Tibial artery (tissue), 4 donors: Measurements from ENCODE around the gene CPN2.

Experiments used
- DNase-seq, 2 donors: peaks; one replicate each; pipeline ENCODE4 v3.0.0-alpha.2; 2019
- H3K27ac ChIP-seq, 2 donors: fragments of 200-600 bp; sonication (generic) in 1 of 2; 1 replicate in 1 of 2; 2 replicates in 1 of 2; pipeline ENCODE4 v1.5.1; 2018 to 2019; ENCODE audit warnings: mild to moderate bottlenecking in 1 of 2
- H3K27me3 ChIP-seq, 2 donors: fragments of 200-600 bp; sonication (generic) in 1 of 2; one replicate each; pipeline versions ENCODE4 v1.5.1 to v1.6.0; 2016 to 2019
- H3K36me3 ChIP-seq, 3 donors: fragments of 200-600 bp; sonication (generic) in 2 of 3; one replicate each; pipeline ENCODE4 v1.5.1; 2016 to 2019; ENCODE audit warnings: mild to moderate bottlenecking in 2 of 3
- H3K4me1 ChIP-seq, 4 donors: fragments of 200-600 bp; sonication (generic) in 2 of 4; 1 replicate in 3 of 4; 2 replicates in 1 of 4; pipeline ENCODE4 v1.5.1; 2016 to 2019
- H3K4me3 ChIP-seq, 2 donors: fragments of 200-600 bp; sonication (generic) in 1 of 2; 1 replicate in 1 of 2; 2 replicates in 1 of 2; pipeline ENCODE4 v1.5.1; 2018 to 2019; ENCODE audit warnings: mild to moderate bottlenecking in 2 of 2
- H3K9me3 ChIP-seq, 3 donors: fragments of 200-600 bp; sonication (generic) in 1 of 3; one replicate each; pipeline ENCODE4 v1.5.1; 2016 to 2019
- CTCF ChIP-seq, 2 experiments: fragments of 200-600 bp in 1 of 2; fragments of 450-650 bp in 1 of 2; IDR thresholded peaks; one replicate each; pipeline ENCODE4 v1.5.1; 2017 to 2019; ENCODE audit warnings: antibody characterized with exemption in 2 of 2, mild to moderate bottlenecking in 1 of 2, moderate library complexity in 1 of 2
- intact Hi-C: fragments of 100-400 bp; cut with DNase I; formaldehyde crosslinking; loops from one replicate; pipeline ENCODE4 v1.15.0; 2023; ENCODE audit warnings: low total_unique reads

CPN2 gene

GRCh38 chr3:194303749-194304148 lies 47.4 kb downstream of the CPN2 start:
- H3K4me1 ChIP-seq, result peaks cover 0 to 6% (median 0%) of the 10 kb centered on the region in 4 donors
- intact Hi-C loops, result no loop called here
- TF ChIP-seq CTCF (IDR thresholded peaks at IDR 0.05), result no peak

GRCh38 chr3:194301730-194302129 lies 49.4 kb downstream of the CPN2 start:
- TF ChIP-seq CTCF (IDR thresholded peaks at IDR 0.05), result no peak
- no peaks in the 10 kb centered on the region for H3K36me3 ChIP-seq
- peaks cover 0 to 12% (median 6%) of the 10 kb centered on the region in 4 donors for H3K4me1 ChIP-seq
- H3K4me3 ChIP-seq, result no peak overlapping the region
- H3K9me3 ChIP-seq, result no peaks in the 10 kb centered on the region
- peaks cover 0 to 31% of the 10 kb centered on the region in 2 donors for H3K27me3 ChIP-seq
- intact Hi-C loops, result no loop called here
- DNase-seq, result peak in 1 of 2 donors; percentile 13
- H3K27ac ChIP-seq, result no peak overlapping the region

More at GRCh38 chr3:194303749-194304148, 47.4 kb downstream of the CPN2 start:
- Histone ChIP-seq H3K4me3 (no peak overlapping the region), H3K9me3 (no peaks in the 10 kb centered on the region), H3K36me3 (no peaks in the 10 kb centered on the region), H3K27ac (no peak overlapping the region), H3K27me3 (peaks cover 0 to 31% of the 10 kb centered on the region in 2 donors)
- peak in 1 of 2 donors; percentile 16 for DNase-seq

- peaks cover 0 to 17% (median 12%) of the 10 kb centered on the region in 4 donors for H3K4me1 ChIP-seq
- H3K9me3 ChIP-seq, result no peaks in the 10 kb centered on the region
- H3K36me3 ChIP-seq, result no peaks in the 10 kb centered on the region
- intact Hi-C loops, result no loop called here
- peaks cover 0 to 25% of the 10 kb centered on the region in 2 donors for H3K27me3 ChIP-seq
- no peak overlapping the region for H3K4me3 ChIP-seq
- TF ChIP-seq CTCF (IDR thresholded peaks at IDR 0.05), result no peak
- no peak overlapping the region for H3K27ac ChIP-seq
- peak in 1 of 2 donors; percentile 24 for DNase-seq
These were observed 50.2 kb downstream of the CPN2 start for GRCh38 chr3:194300936-194301335.

GRCh38 chr3:194300382-194300758 lies 50.8 kb downstream of the CPN2 start:
- no peaks in the 10 kb centered on the region for H3K9me3 ChIP-seq
- peaks cover 0 to 17% (median 13%) of the 10 kb centered on the region in 4 donors for H3K4me1 ChIP-seq
- no peak overlapping the region for H3K4me3 ChIP-seq
- no peak overlapping the region for H3K27ac ChIP-seq
- no peak for TF ChIP-seq CTCF (IDR thresholded peaks at IDR 0.05)
- peaks cover 0 to 22% of the 10 kb centered on the region in 2 donors for H3K27me3 ChIP-seq
- intact Hi-C loops, result no loop called here
- no peaks in the 10 kb centered on the region for H3K36me3 ChIP-seq
- DNase-seq, result peak; percentile 81 to 85

GRCh38 chr3:194298331-194299227 lies 52.5 kb downstream of the CPN2 start:
- peaks cover 0 to 17% (median 13%) of the 10 kb centered on the region in 4 donors for H3K4me1 ChIP-seq
- DNase-seq, result peak in 1 of 2 donors; percentile 56
- no peaks in the 10 kb centered on the region for H3K36me3 ChIP-seq
- H3K27me3 ChIP-seq, result peaks cover 0 to 9% of the 10 kb centered on the region in 2 donors
- H3K27ac ChIP-seq, result no peak overlapping the region
- no peak overlapping the region for H3K4me3 ChIP-seq
- H3K9me3 ChIP-seq, result no peaks in the 10 kb centered on the region
- TF ChIP-seq CTCF (IDR thresholded peaks at IDR 0.05), result no peak
- intact Hi-C loops, result no loop called here
